Vagina (tissue), 2 donors: Measurements from ENCODE around the gene PSAP. TPM values are rescaled to one million over a fixed set of nuclear protein-coding genes. Genes with fewer than 3 reads are reported as not detected.

Experiments
- DNase-seq, 2 donors: peaks; one replicate each; pipeline ENCODE4 v3.0.0-alpha.2; 2017; ENCODE audit errors: extremely low spot score in 2 of 2
- H3K27ac ChIP-seq: fragments of 200-600 bp; sonication (generic); one replicate; pipeline ENCODE4 v1.5.1; 2019
- H3K27me3 ChIP-seq: fragments of 200-600 bp; sonication (generic); one replicate; pipeline ENCODE4 v1.5.1; 2019
- H3K36me3 ChIP-seq, 2 donors: fragments of 200-600 bp; sonication (generic); one replicate each; pipeline ENCODE4 v1.5.1; 2017 to 2019
- H3K4me1 ChIP-seq: fragments of 200-600 bp; sonication (generic); one replicate; pipeline ENCODE4 v1.5.1; 2019
- H3K4me3 ChIP-seq, 2 donors: fragments of 200-600 bp; sonication (generic); 1 replicate in 1 of 2; 2 replicates in 1 of 2; pipeline ENCODE4 v1.5.1; 2016 to 2019
- H3K9me3 ChIP-seq: fragments of 200-600 bp; sonication (generic); one replicate; pipeline ENCODE4 v1.5.1; 2019
- POLR2A ChIP-seq, 2 donors: fragments of 450-650 bp; IDR thresholded peaks; one replicate each; pipeline ENCODE4 v1.6.1; 2017; ENCODE audit warnings: antibody characterized with exemption in 2 of 2, mild to moderate bottlenecking in 2 of 2, moderate library complexity in 2 of 2
- POLR2AphosphoS5 ChIP-seq, 2 donors: sonication (generic); formaldehyde crosslinking; IDR thresholded peaks; one replicate each; pipeline ENCODE4 v1.9.0; 2017; ENCODE audit warnings: antibody characterized with exemption in 2 of 2, mild to moderate bottlenecking in 2 of 2, low read depth in 1 of 2; ENCODE audit not compliant: insufficient read depth in 1 of 2
- intact Hi-C: fragments of 100-400 bp; cut with DNase I; formaldehyde crosslinking; loops from one replicate; pipeline ENCODE4 v1.15.1; 2023
- total RNA-seq: library from RNA; depleted of rRNA; stranded (reverse); fragments of >200 nt; gene quantifications from one replicate; pipeline ENCODE4 v1.2.3, GENCODE V29; 2016
- TF ChIP-seq, protein P1 (sequence below), 3 experiments: fragments of 450-650 bp in 2 of 3; fragments of 200-600 bp in 1 of 3; sonication (generic) in 1 of 3; IDR thresholded peaks; one replicate each; pipeline ENCODE4 v1.5.1; 2017 to 2019; ENCODE audit warnings: antibody characterized with exemption in 3 of 3, mild to moderate bottlenecking in 2 of 3, moderate library complexity in 2 of 3

Gene PSAP
- total RNA-seq, 1 donor from 2014 or later = 680 TPM

DNA sequence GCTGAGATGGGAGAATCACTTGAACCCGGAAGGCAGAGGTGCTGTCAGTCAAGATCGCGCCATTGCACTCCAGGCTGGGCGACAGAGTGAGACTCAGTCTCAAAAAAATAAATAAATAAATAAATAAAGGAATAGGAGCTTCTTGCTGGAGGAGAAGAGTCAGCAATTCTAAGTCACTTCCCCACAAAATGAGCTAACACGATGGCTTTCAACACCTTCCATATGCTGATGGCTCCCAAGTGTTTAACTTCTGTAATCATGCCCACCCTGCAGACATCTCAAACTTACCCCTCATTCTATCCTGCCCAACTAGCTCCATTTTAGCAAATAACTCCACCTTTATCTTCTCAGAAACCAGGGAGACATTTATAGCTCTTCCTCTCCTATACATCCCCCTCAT lies 21.2 kb downstream of the PSAP start:
- Histone ChIP-seq H3K27me3 (no peaks in the 10 kb centered on the region), H3K27ac (no peak overlapping the region), H3K36me3 (peaks cover 0 to 84% of the 10 kb centered on the region in 2 donors), H3K4me3 (no peak overlapping the region), H3K9me3 (no peaks in the 10 kb centered on the region), H3K4me1 (peaks cover 29% of the 10 kb centered on the region)
- TF ChIP-seq, protein P1, sequence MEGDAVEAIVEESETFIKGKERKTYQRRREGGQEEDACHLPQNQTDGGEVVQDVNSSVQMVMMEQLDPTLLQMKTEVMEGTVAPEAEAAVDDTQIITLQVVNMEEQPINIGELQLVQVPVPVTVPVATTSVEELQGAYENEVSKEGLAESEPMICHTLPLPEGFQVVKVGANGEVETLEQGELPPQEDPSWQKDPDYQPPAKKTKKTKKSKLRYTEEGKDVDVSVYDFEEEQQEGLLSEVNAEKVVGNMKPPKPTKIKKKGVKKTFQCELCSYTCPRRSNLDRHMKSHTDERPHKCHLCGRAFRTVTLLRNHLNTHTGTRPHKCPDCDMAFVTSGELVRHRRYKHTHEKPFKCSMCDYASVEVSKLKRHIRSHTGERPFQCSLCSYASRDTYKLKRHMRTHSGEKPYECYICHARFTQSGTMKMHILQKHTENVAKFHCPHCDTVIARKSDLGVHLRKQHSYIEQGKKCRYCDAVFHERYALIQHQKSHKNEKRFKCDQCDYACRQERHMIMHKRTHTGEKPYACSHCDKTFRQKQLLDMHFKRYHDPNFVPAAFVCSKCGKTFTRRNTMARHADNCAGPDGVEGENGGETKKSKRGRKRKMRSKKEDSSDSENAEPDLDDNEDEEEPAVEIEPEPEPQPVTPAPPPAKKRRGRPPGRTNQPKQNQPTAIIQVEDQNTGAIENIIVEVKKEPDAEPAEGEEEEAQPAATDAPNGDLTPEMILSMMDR (IDR thresholded peaks at IDR 0.05) = no peak
- TF ChIP-seq POLR2A (IDR thresholded peaks at IDR 0.05) = no peak
- TF ChIP-seq POLR2AphosphoS5 (IDR thresholded peaks at IDR 0.05; ENCODE audit: insufficient read depth in 1 of 2, low read depth in 1 of 2) = no peak
- intact Hi-C loops = no loop called here
- DNase-seq = no peak

DNA sequence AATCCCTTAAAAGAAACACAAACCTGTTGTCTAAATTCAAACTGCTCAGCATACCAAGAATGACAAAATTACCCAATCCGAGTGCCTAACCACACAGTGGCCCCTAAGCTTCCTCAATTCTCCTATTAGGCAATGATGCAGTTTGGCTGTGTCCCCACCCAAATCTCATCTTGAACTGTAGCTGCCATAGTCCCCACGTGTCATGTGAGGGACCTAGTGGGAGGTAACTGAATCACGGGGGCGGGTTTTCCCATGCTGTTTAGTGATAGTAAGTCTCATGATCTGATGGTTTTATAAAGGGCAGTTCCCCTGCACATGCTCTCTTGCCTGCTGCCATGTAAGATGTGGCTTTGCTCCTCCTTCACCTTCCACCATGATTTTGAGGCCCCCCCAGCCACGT lies 21.9 kb downstream of the PSAP start:
- TF ChIP-seq POLR2A (IDR thresholded peaks at IDR 0.05) = no peak
- no peak for TF ChIP-seq POLR2AphosphoS5 (IDR thresholded peaks at IDR 0.05; ENCODE audit: insufficient read depth in 1 of 2, low read depth in 1 of 2)
- no peaks in the 10 kb centered on the region for H3K9me3 ChIP-seq
- H3K27ac ChIP-seq = no peak overlapping the region
- no peaks in the 10 kb centered on the region for H3K27me3 ChIP-seq
- intact Hi-C loops = no loop called here
- H3K36me3 ChIP-seq = peaks cover 0 to 89% of the 10 kb centered on the region in 2 donors
- H3K4me3 ChIP-seq = no peak overlapping the region
- H3K4me1 ChIP-seq = peaks cover 22% of the 10 kb centered on the region
- DNase-seq = no peak

DNA sequence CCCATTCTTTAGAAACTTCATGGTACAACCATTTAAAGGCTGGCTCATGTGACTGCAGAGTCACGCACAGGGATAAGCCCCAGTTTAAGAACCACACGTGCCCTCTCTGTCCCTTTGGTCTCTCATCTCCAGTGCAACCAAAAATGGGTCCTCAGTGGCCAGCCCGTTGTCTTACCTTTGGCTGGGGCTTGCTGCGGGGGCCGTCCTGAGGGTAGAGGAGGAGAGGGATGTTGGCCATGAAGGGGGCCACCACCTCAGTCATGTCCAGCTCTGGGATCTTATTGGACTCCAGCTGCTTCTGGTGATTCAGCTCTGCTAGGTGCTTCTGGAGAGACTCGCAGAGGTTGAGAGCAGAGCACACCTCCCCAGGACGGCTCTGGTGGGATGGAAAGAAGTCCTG lies 22.3 kb downstream of the PSAP start:
- peaks cover 17% of the 10 kb centered on the region for H3K4me1 ChIP-seq
- H3K27ac ChIP-seq = no peak overlapping the region
- H3K9me3 ChIP-seq = no peaks in the 10 kb centered on the region
- DNase-seq = no peak
- TF ChIP-seq, protein P1 (IDR thresholded peaks at IDR 0.05) = no peak
- TF ChIP-seq POLR2A (IDR thresholded peaks at IDR 0.05) = no peak
- no peak for TF ChIP-seq POLR2AphosphoS5 (IDR thresholded peaks at IDR 0.05; ENCODE audit: insufficient read depth in 1 of 2, low read depth in 1 of 2)
- no peak overlapping the region for H3K4me3 ChIP-seq
- intact Hi-C loops = no loop called here
- H3K36me3 ChIP-seq = peaks cover 0 to 88% of the 10 kb centered on the region in 2 donors
- no peaks in the 10 kb centered on the region for H3K27me3 ChIP-seq

DNA sequence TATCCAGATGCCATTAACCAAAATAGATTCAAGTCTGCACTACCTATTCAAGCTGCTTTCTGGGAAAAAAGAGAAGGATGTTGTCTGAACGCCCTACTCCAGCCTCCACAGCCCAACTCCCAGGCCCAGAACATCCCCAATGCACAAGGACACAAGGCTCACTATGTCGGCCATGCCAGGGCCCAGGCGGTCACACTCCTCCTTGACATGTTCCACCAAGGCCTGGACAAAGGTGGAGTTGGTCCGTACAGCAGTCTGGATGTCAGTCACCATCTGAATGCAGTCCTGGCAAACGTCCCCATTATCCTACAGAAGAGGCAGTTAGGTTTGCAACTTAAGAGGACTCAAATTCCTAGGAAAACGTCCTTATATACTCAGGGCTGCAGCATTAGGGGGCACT lies 23.2 kb downstream of the PSAP start:
- Histone ChIP-seq H3K36me3 (peaks cover 0 to 92% of the 10 kb centered on the region in 2 donors), H3K4me3 (no peak overlapping the region), H3K27ac (no peak overlapping the region), H3K27me3 (no peaks in the 10 kb centered on the region), H3K4me1 (peaks cover 9% of the 10 kb centered on the region), H3K9me3 (no peaks in the 10 kb centered on the region)
- intact Hi-C loops = no loop called here
- DNase-seq = no peak
- TF ChIP-seq POLR2A (IDR thresholded peaks at IDR 0.05) (no peak), POLR2AphosphoS5 (IDR thresholded peaks at IDR 0.05; ENCODE audit: insufficient read depth in 1 of 2, low read depth in 1 of 2) (no peak)
- TF ChIP-seq, protein P1 (IDR thresholded peaks at IDR 0.05) = no peak

DNA sequence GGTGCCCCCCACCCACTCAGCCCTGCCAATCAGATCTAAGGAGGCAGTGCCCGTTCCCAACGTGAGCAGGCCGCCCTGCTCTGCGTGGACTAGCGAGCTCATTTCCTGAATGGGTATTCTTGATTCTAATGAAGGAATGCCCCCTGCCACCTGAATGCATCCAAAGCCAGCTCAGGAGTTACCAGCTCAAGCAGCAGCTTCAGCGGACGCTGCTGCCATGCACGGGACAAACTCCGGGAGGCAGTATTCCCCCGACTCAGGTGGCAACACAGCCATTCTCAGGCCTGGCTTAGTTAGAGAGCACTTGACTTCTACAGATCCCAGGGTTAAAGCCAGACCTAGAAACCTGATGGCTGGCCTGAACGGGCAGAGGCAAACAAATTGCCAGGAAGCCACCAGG lies 25.8 kb downstream of the PSAP start:
- no peaks in the 10 kb centered on the region for H3K27me3 ChIP-seq
- no peak for DNase-seq
- no peaks in the 10 kb centered on the region for H3K4me1 ChIP-seq
- TF ChIP-seq, protein P1 (IDR thresholded peaks at IDR 0.05) = no peak
- TF ChIP-seq POLR2AphosphoS5 (IDR thresholded peaks at IDR 0.05; ENCODE audit: insufficient read depth in 1 of 2, low read depth in 1 of 2) (no peak), POLR2A (IDR thresholded peaks at IDR 0.05) (no peak)
- intact Hi-C loops = no loop called here
- H3K36me3 ChIP-seq = peaks cover 2 to 95% of the 10 kb centered on the region in 2 donors
- H3K4me3 ChIP-seq = no peak overlapping the region
- no peak overlapping the region for H3K27ac ChIP-seq
- H3K9me3 ChIP-seq = no peaks in the 10 kb centered on the region
